Colonic mucosa (tissue), 4 donors: ENCODE results near the gene SPTLC2. TPM values are rescaled to one million over a fixed set of nuclear protein-coding genes. Genes with fewer than 3 reads are reported as not detected.
"Not testable (repeated sequence)": the region's sequence is repeated elsewhere in the genome, so short reads cannot be mapped to it uniquely, and the experiment has no call there.

Source experiments
- DNase-seq: peaks from one replicate; pipeline ENCODE4 v3.0.0-alpha.2; 2020
- H3K27ac ChIP-seq: fragments of 200-600 bp; one replicate; pipeline ENCODE4 v1.8.0; 2021
- H3K27me3 ChIP-seq: fragments of 200-600 bp; one replicate; pipeline ENCODE4 v1.8.0; 2021
- H3K36me3 ChIP-seq: fragments of 200-600 bp; one replicate; pipeline ENCODE4 v1.8.0; 2021
- H3K4me1 ChIP-seq: fragments of 200-600 bp; one replicate; pipeline ENCODE4 v1.8.0; 2021; ENCODE audit warnings: mild to moderate bottlenecking
- H3K4me3 ChIP-seq: fragments of 200-600 bp; one replicate; pipeline ENCODE4 v1.8.0; 2021
- H3K9ac ChIP-seq, 2 donors: one replicate each; pipeline ENCODE4 v1.7.0; 2013; ENCODE audit warnings: control low read depth in 2 of 2, low read depth in 2 of 2, low read length in 2 of 2
- H3K9me3 ChIP-seq: fragments of 200-600 bp; one replicate; pipeline ENCODE4 v1.8.0; 2021
- intact Hi-C: fragments of 100-400 bp; cut with DNase I; formaldehyde crosslinking; loops from one replicate; pipeline ENCODE4 v1.14.1; 2022
- total RNA-seq, 2 donors: library from RNA; stranded (reverse); fragmentation: NEBNext Ultra II Directional in 1 of 2; extraction: Animal tissue kit (Norgen Biotek cat#: 25700) in 1 of 2; gene quantifications; one replicate each; pipeline ENCODE4 v1.2.1, GENCODE V29; 2021
- TF ChIP-seq, protein P1 (sequence below): fragments of 200-600 bp; IDR thresholded peaks from one replicate; pipeline ENCODE4 v1.8.0; 2022; ENCODE audit warnings: antibody characterized with exemption, mild to moderate bottlenecking
- donor health status: healthy.
- donor health status: DM: no; HTN: no; CAD: no.
- donor health status: DM: no; HTN: no; CAD: no.

The SPTLC2 gene
- total RNA-seq, 2 donors from 2014 or later, result 68.3 to 70.1 TPM

DNA sequence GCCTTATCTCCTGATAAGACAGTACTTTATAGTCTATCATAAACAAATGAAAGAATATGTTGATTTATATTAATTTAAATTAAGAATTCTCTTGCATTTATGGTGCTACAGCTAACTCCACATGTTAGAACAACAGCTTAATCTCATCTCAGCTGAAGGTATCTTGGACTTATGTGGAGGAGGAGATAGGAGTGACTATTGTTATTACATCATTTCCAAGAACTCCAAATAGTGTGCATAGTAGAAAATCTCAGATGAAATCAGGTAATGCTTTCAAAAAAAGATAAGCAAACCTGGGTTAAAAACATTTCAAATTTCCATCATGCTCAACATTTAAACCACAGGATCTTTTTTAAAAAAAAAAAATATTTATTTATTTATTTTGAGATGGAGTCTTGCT is 86.5 kb downstream of the SPTLC2 start:
- no peaks in the 10 kb centered on the region for H3K4me1 ChIP-seq
- H3K9me3 ChIP-seq, result no peaks in the 10 kb centered on the region
- no peaks in the 10 kb centered on the region for H3K36me3 ChIP-seq
- H3K27me3 ChIP-seq, result no peaks in the 10 kb centered on the region
- H3K27ac ChIP-seq, result no peak overlapping the region
- no peak for DNase-seq
- H3K4me3 ChIP-seq, result no peak overlapping the region
- TF ChIP-seq, protein P1, sequence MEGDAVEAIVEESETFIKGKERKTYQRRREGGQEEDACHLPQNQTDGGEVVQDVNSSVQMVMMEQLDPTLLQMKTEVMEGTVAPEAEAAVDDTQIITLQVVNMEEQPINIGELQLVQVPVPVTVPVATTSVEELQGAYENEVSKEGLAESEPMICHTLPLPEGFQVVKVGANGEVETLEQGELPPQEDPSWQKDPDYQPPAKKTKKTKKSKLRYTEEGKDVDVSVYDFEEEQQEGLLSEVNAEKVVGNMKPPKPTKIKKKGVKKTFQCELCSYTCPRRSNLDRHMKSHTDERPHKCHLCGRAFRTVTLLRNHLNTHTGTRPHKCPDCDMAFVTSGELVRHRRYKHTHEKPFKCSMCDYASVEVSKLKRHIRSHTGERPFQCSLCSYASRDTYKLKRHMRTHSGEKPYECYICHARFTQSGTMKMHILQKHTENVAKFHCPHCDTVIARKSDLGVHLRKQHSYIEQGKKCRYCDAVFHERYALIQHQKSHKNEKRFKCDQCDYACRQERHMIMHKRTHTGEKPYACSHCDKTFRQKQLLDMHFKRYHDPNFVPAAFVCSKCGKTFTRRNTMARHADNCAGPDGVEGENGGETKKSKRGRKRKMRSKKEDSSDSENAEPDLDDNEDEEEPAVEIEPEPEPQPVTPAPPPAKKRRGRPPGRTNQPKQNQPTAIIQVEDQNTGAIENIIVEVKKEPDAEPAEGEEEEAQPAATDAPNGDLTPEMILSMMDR, result no peak
- H3K9ac ChIP-seq, result no peak overlapping the region
- intact Hi-C loops, result no loop called here

DNA sequence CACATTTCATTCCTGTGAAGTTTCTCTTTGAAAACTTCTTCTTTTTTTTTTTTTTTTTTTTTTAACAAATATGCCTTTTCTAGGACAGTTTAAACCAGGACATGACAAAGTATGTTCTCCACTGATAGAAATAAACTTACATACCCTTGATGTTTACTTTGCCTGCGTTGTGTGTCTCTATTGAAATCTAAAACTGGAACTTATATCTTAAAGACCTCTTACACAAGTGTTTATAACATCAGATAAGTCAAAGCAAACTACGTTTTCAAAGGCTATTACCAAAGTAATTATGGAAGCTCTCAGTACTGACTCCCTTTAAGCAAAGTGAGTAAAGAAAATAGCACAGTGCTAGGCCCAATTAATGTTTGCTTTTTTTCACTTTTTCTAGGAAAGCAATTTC is 87.2 kb downstream of the SPTLC2 start:
- TF ChIP-seq, protein P1, result no peak
- DNase-seq, result no peak
- Histone ChIP-seq H3K4me1 (no peaks in the 10 kb centered on the region), H3K9me3 (no peaks in the 10 kb centered on the region), H3K27me3 (no peaks in the 10 kb centered on the region), H3K4me3 (no peak overlapping the region), H3K27ac (no peak overlapping the region), H3K36me3 (no peaks in the 10 kb centered on the region), H3K9ac (no peak overlapping the region)
- intact Hi-C loops, result no loop called here

DNA sequence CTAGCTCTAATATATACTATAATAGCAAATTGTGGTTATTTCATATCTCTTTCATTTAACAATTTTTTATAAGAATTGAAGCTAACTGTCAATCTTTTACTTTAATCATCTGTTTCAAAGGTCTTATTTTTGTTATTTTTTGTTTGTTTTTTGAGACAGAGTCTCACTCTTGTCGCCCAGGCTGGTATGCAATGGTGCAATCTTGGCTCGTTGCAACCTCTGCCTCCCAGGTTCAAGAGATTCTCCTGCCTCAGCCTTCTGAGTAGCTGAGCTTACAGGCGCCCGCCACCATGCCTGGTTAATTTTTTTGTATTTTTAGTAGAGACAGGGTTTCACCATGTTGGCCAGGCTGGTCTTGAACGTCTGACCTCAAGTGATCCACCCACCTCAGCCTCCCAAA is 87.7 kb downstream of the SPTLC2 start:
- intact Hi-C loops, H3K36me3 ChIP-seq, DNase-seq: not testable (repeated sequence)

DNA sequence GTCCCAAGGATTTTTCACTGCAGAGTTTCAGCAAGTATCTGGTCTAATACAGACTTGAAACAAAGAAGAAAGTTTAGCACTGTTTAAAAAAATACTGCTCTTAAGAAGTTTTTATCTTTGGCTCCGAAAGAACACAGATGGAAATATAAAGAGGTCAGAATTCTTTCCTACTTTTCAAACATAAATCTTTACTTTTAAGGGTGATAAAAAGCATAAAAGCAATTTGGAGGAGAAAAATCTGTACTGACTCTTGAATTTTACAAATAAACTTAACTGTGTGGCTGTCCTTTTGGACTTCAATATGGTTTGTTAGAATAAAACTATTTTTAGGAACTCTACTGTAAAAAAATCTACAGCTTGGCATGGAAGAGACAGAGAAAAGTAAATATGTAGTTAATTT is 90.2 kb downstream of the SPTLC2 start:
- Histone ChIP-seq H3K36me3 (no peaks in the 10 kb centered on the region), H3K4me1 (no peaks in the 10 kb centered on the region), H3K9ac (no peak overlapping the region), H3K27ac (no peak overlapping the region), H3K9me3 (no peaks in the 10 kb centered on the region), H3K27me3 (no peaks in the 10 kb centered on the region), H3K4me3 (no peak overlapping the region)
- TF ChIP-seq, protein P1, result no peak
- DNase-seq, result no peak
- intact Hi-C loops, result no loop called here

More for the DNA sequence above, 87.7 kb downstream of the SPTLC2 start:
- not testable (repeated sequence) for H3K9ac ChIP-seq, H3K27ac ChIP-seq, H3K27me3 ChIP-seq, H3K9me3 ChIP-seq, H3K4me3 ChIP-seq, H3K4me1 ChIP-seq

DNA sequence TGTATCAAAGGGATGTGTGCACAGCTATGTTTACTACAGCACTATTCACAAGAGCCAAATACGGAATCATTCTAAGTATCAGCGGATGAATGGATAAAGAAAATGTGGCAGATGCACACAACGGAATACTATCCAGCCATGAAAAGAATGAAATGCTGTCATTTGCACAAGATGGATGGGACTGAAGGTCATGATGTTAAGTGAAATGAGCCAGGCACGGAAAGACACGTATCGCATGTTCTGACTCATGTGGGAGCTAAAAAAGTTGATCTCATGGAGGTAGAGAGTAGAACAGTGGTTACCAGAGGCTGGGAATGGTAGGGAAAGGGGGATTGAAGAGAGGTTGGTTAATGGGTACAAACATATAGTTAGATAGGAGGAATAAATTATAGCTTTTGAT is 91.9 kb downstream of the SPTLC2 start:
- no peaks in the 10 kb centered on the region for H3K4me1 ChIP-seq
- no peak overlapping the region for H3K27ac ChIP-seq
- H3K36me3 ChIP-seq, result peaks cover 5% of the 10 kb centered on the region
- DNase-seq, result no peak
- H3K27me3 ChIP-seq, result no peaks in the 10 kb centered on the region
- H3K9ac ChIP-seq, result no peak overlapping the region
- intact Hi-C loops, result no loop called here
- TF ChIP-seq, protein P1, result no peak
- no peak overlapping the region for H3K4me3 ChIP-seq
- H3K9me3 ChIP-seq, result no peaks in the 10 kb centered on the region

DNA sequence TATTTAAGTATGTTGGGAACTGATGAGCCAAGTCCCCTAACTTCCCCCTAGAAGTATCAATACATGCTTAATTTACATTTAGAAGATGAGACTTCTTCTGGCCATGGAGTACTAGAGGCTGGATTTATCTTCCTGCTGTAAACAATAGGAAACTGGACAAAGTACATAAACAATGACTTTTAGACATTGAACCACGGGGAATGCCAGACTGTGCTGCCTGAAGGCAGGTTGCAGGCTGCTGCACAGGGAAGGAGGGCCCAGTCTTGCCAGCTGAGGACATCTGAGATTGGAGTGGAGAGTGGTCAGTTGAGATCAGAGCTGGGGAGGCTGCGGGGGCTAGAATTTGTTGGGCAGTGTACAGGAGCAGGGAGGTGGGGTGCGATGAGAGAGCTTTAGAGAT is 93.3 kb downstream of the SPTLC2 start:
- H3K9me3 ChIP-seq, result no peaks in the 10 kb centered on the region
- no peaks in the 10 kb centered on the region for H3K27me3 ChIP-seq
- TF ChIP-seq, protein P1, result no peak
- no peak overlapping the region for H3K27ac ChIP-seq
- DNase-seq, result no peak
- no peaks in the 10 kb centered on the region for H3K4me1 ChIP-seq
- no peak overlapping the region for H3K4me3 ChIP-seq
- peaks cover 5% of the 10 kb centered on the region for H3K36me3 ChIP-seq
- intact Hi-C loops, result no loop called here
- no peak overlapping the region for H3K9ac ChIP-seq
